ENCODE data around the gene NEK6.

GRCh38 chr9:124297915-124298645 is 40.3 kb downstream of the NEK6 start:
- TF ChIP-seq CTCF (IDR thresholded peaks at IDR 0.05) (no peak), POLR2A (IDR thresholded peaks at IDR 0.05) (no peak)

Data from adrenal gland (tissue), 5 donors.